Adrenal gland (tissue), 12 donors: ENCODE results near the gene MAGEF1. TPM values are rescaled to one million over a fixed set of nuclear protein-coding genes. Genes with fewer than 3 reads are reported as not detected.

Source experiments
- DNase-seq, 7 donors: peaks; one replicate each; pipeline ENCODE4 v3.0.0-alpha.2; 2019 to 2020
- H3K27ac ChIP-seq, 5 donors: fragments of 200-600 bp; sonication (generic) in 4 of 5; 1 replicate in 3 of 5; 2 replicates in 2 of 5; pipeline versions ENCODE4 v1.5.1 to v1.8.0; 2016 to 2020; ENCODE audit warnings: mild to moderate bottlenecking in 1 of 5
- H3K27me3 ChIP-seq: fragments of 200-600 bp; 2 replicates; pipeline ENCODE4 v1.8.0; 2021
- H3K36me3 ChIP-seq, 2 donors: fragments of 200-600 bp; replicated peaks in 1 of 2; 1 replicate in 1 of 2; 2 replicates in 1 of 2; pipeline versions ENCODE4 v1.5.1 to v1.8.0; 2018 to 2022
- H3K4me1 ChIP-seq, 2 donors: fragments of 200-600 bp; replicated peaks in 1 of 2; 1 replicate in 1 of 2; 2 replicates in 1 of 2; pipeline versions ENCODE4 v1.5.1 to v1.8.0; 2018 to 2021
- H3K4me3 ChIP-seq, 4 donors: fragments of 200-600 bp; sonication (generic) in 3 of 4; one replicate each; pipeline ENCODE4 v1.5.1; 2016 to 2018
- H3K9me3 ChIP-seq, 3 donors: fragments of 200-600 bp; sonication (generic) in 1 of 3; replicated peaks in 1 of 3; 1 replicate in 2 of 3; 2 replicates in 1 of 3; pipeline versions ENCODE4 v1.5.1 to v1.8.0; 2016 to 2021
- CTCF ChIP-seq, 6 experiments: fragments of 450-650 bp in 4 of 6; fragments of 200-600 bp in 2 of 6; sonication (generic) in 1 of 6; IDR thresholded peaks; 1 replicate in 5 of 6; 2 replicates in 1 of 6; pipeline versions ENCODE4 v1.5.1 to v1.8.0; 2016 to 2021; ENCODE audit warnings: antibody characterized with exemption in 6 of 6, mild to moderate bottlenecking in 2 of 6, moderate library complexity in 1 of 6
- POLR2A ChIP-seq, 2 donors: fragments of 450-650 bp; IDR thresholded peaks; one replicate each; pipeline ENCODE4 v1.6.1; 2017; ENCODE audit warnings: antibody characterized with exemption in 2 of 2, mild to moderate bottlenecking in 2 of 2, moderate library complexity in 1 of 2
- WGBS, 4 donors: extraction: QIAGEN DNeasy Blood & Tissue Kit in 2 of 4; methylation state at CpG; one replicate each; pipeline versions ENCODE4 v1.1.5 to v1.1.7; 2013 to 2017; 5-methylcytosine and 5-hydroxymethylcytosine counted together
- intact Hi-C, 2 donors: fragments of 100-400 bp; cut with DNase I; formaldehyde crosslinking; loops; one replicate each; pipeline versions ENCODE4 v1.14.1 to v1.15.0; 2022 to 2023
- polyA plus RNA-seq, 3 donors: library from polyadenylated mRNA; stranded (reverse); fragments of 200-250 nt in 2 of 3; fragments of 350-450 nt in 1 of 3; fragmentation: Illumina TruSeq in 1 of 3; extraction: RNeasy Lipid Tissue Mini Kit (QIAGEN cat#74804) in 1 of 3; gene quantifications; one replicate each; pipeline ENCODE4 v1.2.3, GENCODE V29; 2013 to 2014
- total RNA-seq, 9 donors: library from RNA; depleted of rRNA in 4 of 9; stranded (reverse); fragments of >200 nt in 4 of 9; fragments of 120-200 nt in 1 of 9; fragmentation: NEBNext Ultra II Directional in 1 of 9; extraction: Animal tissue kit (Norgen Biotek cat#: 25700) in 1 of 9; gene quantifications; one replicate each; pipeline versions ENCODE4 v1.1.0 to v1.2.4, GENCODE V29; 2013 to 2023
- donor health status: healthy with polysubstance abuse.
- donor health status: Bipolar disorder and iron deficiency.
- donor health status: DM: yes; HTN: yes; CAD: no.
- donor health status: DM: no; HTN: no; CAD: no.
- donor health status: DM: no; HTN: no; CAD: no.
- donor health status: DM: yes; HTN: yes; CAD: no.

The MAGEF1 gene
- total and polyA plus RNA-seq, 12 donors: 22.1 to 69.1 (median 36.3) TPM

DNA sequence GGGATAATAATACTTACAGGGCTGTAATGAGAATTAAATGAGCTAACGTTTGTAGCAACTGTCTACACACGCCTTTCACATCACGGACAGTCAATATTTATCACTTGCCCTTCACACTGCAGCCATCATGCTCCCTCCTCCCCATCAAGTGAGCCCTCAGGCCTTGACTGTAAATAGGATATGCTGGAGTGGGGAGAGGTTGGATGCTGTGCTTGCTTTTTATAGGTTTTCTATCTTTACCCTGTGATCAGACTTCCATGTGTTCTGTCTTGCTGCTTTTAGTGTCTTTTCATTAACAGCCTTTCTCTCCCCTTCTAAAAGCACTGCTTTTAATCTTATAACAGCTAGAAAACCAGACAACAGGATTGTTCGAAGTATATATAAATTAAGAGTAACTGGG lies 12.8 kb upstream of the MAGEF1 start:
- intact Hi-C loops: loop anchor here in 1 of 2 donors (10.0 kb wide), 1 partner anchor 50 kb away; no protein-coding TSS in a partner anchor
- Histone ChIP-seq H3K27me3 (no peaks in the 10 kb centered on the region), H3K27ac (no peak overlapping the region), H3K9me3 (no peaks in the 10 kb centered on the region), H3K36me3 (no peaks in the 10 kb centered on the region), H3K4me1 (no peaks in the 10 kb centered on the region), H3K4me3 (no peak overlapping the region)
- TF ChIP-seq POLR2A (IDR thresholded peaks at IDR 0.05) (no peak), CTCF (IDR thresholded peaks at IDR 0.05) (no peak)
- WGBS, 4 donors: 86 to 93% (median 87%) methylated on average over 4 of the region's 4 CpGs
- DNase-seq: no peak

- TF ChIP-seq CTCF (IDR thresholded peaks at IDR 0.05): no peak
- TF ChIP-seq POLR2A (IDR thresholded peaks at IDR 0.05): no peak
- intact Hi-C loops: loop anchor here in 1 of 2 donors (10.0 kb wide), 1 partner anchor 55 kb away; no protein-coding TSS in a partner anchor
- H3K4me3 ChIP-seq: no peak overlapping the region
- no peaks in the 10 kb centered on the region for H3K9me3 ChIP-seq
- DNase-seq: no peak
- H3K36me3 ChIP-seq: no peaks in the 10 kb centered on the region
- WGBS, 4 donors: 87 to 93% (median 89%) methylated on average over 4 of the region's 4 CpGs
- no peaks in the 10 kb centered on the region for H3K27me3 ChIP-seq
- H3K4me1 ChIP-seq: peaks cover 0 to 5% of the 10 kb centered on the region in 2 donors
- no peak overlapping the region for H3K27ac ChIP-seq
Observed at GRCh38 chr3:184719709-184720108, 7.8 kb upstream of the MAGEF1 start.

DNA sequence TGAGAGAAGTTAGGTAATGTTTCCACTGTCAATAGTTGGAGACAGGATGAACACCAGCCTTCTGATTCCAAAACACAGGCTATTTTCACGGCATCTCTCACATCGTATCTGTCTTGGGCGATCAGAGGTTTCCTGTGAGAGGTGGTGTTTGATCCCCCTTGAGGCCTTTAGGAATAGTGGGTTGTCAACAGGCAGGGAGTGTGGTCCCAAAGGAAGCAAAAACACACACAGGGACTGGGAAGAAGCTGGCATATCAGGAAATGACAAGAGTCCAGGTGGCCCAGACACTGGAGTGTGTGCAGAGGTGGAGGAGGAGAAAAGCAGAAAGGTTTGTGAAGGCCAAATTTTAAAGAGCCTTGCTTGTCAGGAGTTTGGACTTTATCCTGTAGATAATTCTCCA lies 6.6 kb upstream of the MAGEF1 start:
- Histone ChIP-seq H3K27ac (no peak overlapping the region), H3K4me1 (peaks cover 0 to 5% of the 10 kb centered on the region in 2 donors), H3K36me3 (no peaks in the 10 kb centered on the region), H3K27me3 (no peaks in the 10 kb centered on the region), H3K4me3 (no peak overlapping the region), H3K9me3 (no peaks in the 10 kb centered on the region)
- intact Hi-C loops: no loop called here
- DNase-seq: no peak
- TF ChIP-seq POLR2A (IDR thresholded peaks at IDR 0.05): no peak
- TF ChIP-seq CTCF (IDR thresholded peaks at IDR 0.05): no peak
- whole genome bisulfite sequencing, 4 donors: 89 to 100% (median 93%) methylated on average over 3 of the region's 3 CpGs

- H3K4me3 ChIP-seq: no peak overlapping the region
- H3K9me3 ChIP-seq: no peaks in the 10 kb centered on the region
- WGBS, 4 donors: 76 to 80% (median 79%) methylated on average over 7 to 8 of the region's 8 CpGs
- H3K27me3 ChIP-seq: no peaks in the 10 kb centered on the region
- no peaks in the 10 kb centered on the region for H3K36me3 ChIP-seq
- intact Hi-C loops: no loop called here
- H3K27ac ChIP-seq: peak overlapping the region in 2 of 5 donors; percentile 55 to 66
- TF ChIP-seq POLR2A (IDR thresholded peaks at IDR 0.05): no peak
- TF ChIP-seq CTCF (IDR thresholded peaks at IDR 0.05): no peak
- DNase-seq: no peak
- peaks cover 0 to 5% of the 10 kb centered on the region in 2 donors for H3K4me1 ChIP-seq
Observed at GRCh38 chr3:184717399-184717983, 5.6 kb upstream of the MAGEF1 start.
